ENCODE data around the gene COL18A1. TPM values are rescaled to one million over a fixed set of nuclear protein-coding genes. Genes with fewer than 3 reads are reported as not detected.

The COL18A1 gene
- total and polyA plus RNA-seq, 9 of the 15 experiments (the other 6 are each of a cell fraction or from before 2014, with no cell fraction given) = 0.14 to 16.4 (median 2.0) TPM

GRCh38 chr21:45506836-45507522 is 102.0 kb downstream of the COL18A1 start:
- 78% methylated on average over 5 of the region's 13 CpGs for WGBS (ENCODE audit: insufficient coverage, low coverage, missing lambda C conversion rate)
- ChIA-PET POLR2A (interaction anchor here (0.9 kb wide), 1 partner anchor 15 kb away, joined by 3 read pairs; no protein-coding TSS in a partner anchor), CTCF (ENCODE audit: low intra/inter-chr PET ratio) (no interaction called here)
- Histone ChIP-seq H3K27me3 (ENCODE audit: control insufficient read depth in 2 of 2, insufficient read depth in 2 of 2, low read length in 2 of 2) (no peaks in the 10 kb centered on the region), H2AFZ (ENCODE audit: low read depth, low read length) (no peak overlapping the region), H3K4me2 (ENCODE audit: insufficient read depth, low read length) (no peak overlapping the region), H3K27ac (ENCODE audit: extremely low read depth, low read depth, low read length) (no peak overlapping the region), H3K4me1 (replicated peaks in 1 of 2; ENCODE audit: control insufficient read depth in 2 of 2, insufficient read depth in 2 of 2, low read length in 2 of 2) (peaks cover 6 to 72% of the 10 kb centered on the region in 2 experiments; a peak in 4 of 5 replicates), H3K9ac (ENCODE audit: insufficient read depth in 1 of 2, low read depth in 2 of 2, low read length in 2 of 2) (peak overlapping the region in 1 of 2 experiments; percentile 78; a peak in 1 of 4 replicates), H3K4me3 (no peak overlapping the region), H3K79me2 (ENCODE audit: control insufficient read depth, insufficient read depth, low read length) (no peaks in the 10 kb centered on the region), H3K9me3 (replicated peaks; ENCODE audit: control insufficient read depth, insufficient read depth, low read depth, low read length) (no peaks in the 10 kb centered on the region), H4K20me1 (replicated peaks; ENCODE audit: control insufficient read depth, insufficient read depth, low read length) (peaks cover 30% of the 10 kb centered on the region), H3K9me1 (ENCODE audit: control insufficient read depth, insufficient read depth, low read length) (no peaks in the 10 kb centered on the region), H3K36me3 (ENCODE audit: control insufficient read depth, insufficient read depth, low read length) (peaks cover 8% of the 10 kb centered on the region; the same call in 1 of the 3 replicates)
- TF ChIP-seq HCFC1 (IDR thresholded peaks at IDR 0.05; ENCODE audit: low read depth, low read length) (no peak), POLR2A (conservative IDR thresholded peaks at IDR 0.05) (peak; percentile 31; the same call in 1 of the 2 replicates), MCM2 (IDR thresholded peaks at IDR 0.05; ENCODE audit: low read depth) (no peak), POLR2G (IDR thresholded peaks at IDR 0.05; ENCODE audit: low read depth, low read length) (peak; percentile 70), HNRNPL (IDR thresholded peaks at IDR 0.05; ENCODE audit: low read depth, low read length) (peak; percentile 94)
- FAIRE-seq = no peak
- ATAC-seq = no peak
- BruUV-seq (replicated peaks) = no TSS peak
- intact Hi-C loops (cut with micrococcal nuclease) (no loop called here), in situ Hi-C loops (cut with MboI) (no loop called here)
- no peak for DNase-seq (ENCODE audit: extremely low read depth in 1 of 4, low spot score in 3 of 4)

GRCh38 chr21:45507523-45507875 is 102.5 kb downstream of the COL18A1 start:
- FAIRE-seq = no peak
- no TSS peak for BruUV-seq (replicated peaks)

More at GRCh38 chr21:45507523-45507875, 102.5 kb downstream of the COL18A1 start:
- H3K9ac ChIP-seq (ENCODE audit: insufficient read depth in 1 of 2, low read depth in 2 of 2, low read length in 2 of 2) = 0 out of 4 replicates have a peak overlapping the region, but pooled peaks of 1 of the 2 experiments have one; percentile 41
- H4K20me1 ChIP-seq (replicated peaks; ENCODE audit: control insufficient read depth, insufficient read depth, low read length) = peaks cover 30% of the 10 kb centered on the region
- peaks cover 6 to 75% of the 10 kb centered on the region in 2 experiments; a peak in 4 of 5 replicates for H3K4me1 ChIP-seq (replicated peaks in 1 of 2; ENCODE audit: control insufficient read depth in 2 of 2, insufficient read depth in 2 of 2, low read length in 2 of 2)
- TF ChIP-seq MNT (conservative IDR thresholded peaks at IDR 0.05) = 0 out of 4 replicates have a peak, but pooled peaks of 1 of the 2 experiments have one; percentile 17
- no peak for TF ChIP-seq CGGBP1 (CRISPR knock-in tag; IDR thresholded peaks at IDR 0.05)
- peak; percentile 25; the same call in 1 of the 2 replicates for TF ChIP-seq USF1 (CRISPR knock-in tag; IDR thresholded peaks at IDR 0.05)
- TF ChIP-seq CTCF (IDR thresholded peaks at IDR 0.05 in 2 of 3, conservative IDR thresholded peaks at IDR 0.05 in 1 of 3; ENCODE audit: insufficient read depth in 2 of 3, low read depth in 1 of 3, low read length in 3 of 3) = peak in 2 of 3 experiments; percentile 8 to 21; a peak in 2 of 6 replicates
- no peak for TF ChIP-seq EP300 (IDR thresholded peaks at IDR 0.05; ENCODE audit: low read length)
- no peaks in the 10 kb centered on the region for H3K9me1 ChIP-seq (ENCODE audit: control insufficient read depth, insufficient read depth, low read length)
- H3K36me3 ChIP-seq (ENCODE audit: control insufficient read depth, insufficient read depth, low read length) = peaks cover 12% of the 10 kb centered on the region; the same call in 1 of the 3 replicates
- ATAC-seq (no peak), DNase-seq (ENCODE audit: extremely low read depth in 1 of 4, low spot score in 3 of 4) (no peak)
- intact Hi-C loops (cut with micrococcal nuclease) = no loop called here
- H3K4me2 ChIP-seq (ENCODE audit: insufficient read depth, low read length) = no peak overlapping the region
- H2AFZ ChIP-seq (ENCODE audit: low read depth, low read length) = no peak overlapping the region
- 43% methylated on average over 9 of the region's 9 CpGs for WGBS (ENCODE audit: insufficient coverage, low coverage, missing lambda C conversion rate)
- no peaks in the 10 kb centered on the region for H3K79me2 ChIP-seq (ENCODE audit: control insufficient read depth, insufficient read depth, low read length)
- H3K27ac ChIP-seq (ENCODE audit: extremely low read depth, low read depth, low read length) = no peak overlapping the region
- H3K9me3 ChIP-seq (replicated peaks; ENCODE audit: control insufficient read depth, insufficient read depth, low read depth, low read length) = no peaks in the 10 kb centered on the region
- ChIA-PET CTCF (ENCODE audit: low intra/inter-chr PET ratio) (no interaction called here), POLR2A (interaction anchor here (0.9 kb wide), 1 partner anchor 15 kb away, joined by 3 read pairs; no protein-coding TSS in a partner anchor)
- in situ Hi-C loops (cut with MboI) = no loop called here
- no peak overlapping the region for H3K4me3 ChIP-seq
- no peaks in the 10 kb centered on the region for H3K27me3 ChIP-seq (ENCODE audit: control insufficient read depth in 2 of 2, insufficient read depth in 2 of 2, low read length in 2 of 2)
